Neural crest cell (in vitro differentiated cells): ENCODE data around the gene ZNF223. TPM values are rescaled to one million over a fixed set of nuclear protein-coding genes. Genes with fewer than 3 reads are reported as not detected.

ENCODE experiments used
- DNase-seq: peaks from one replicate; pipeline ENCODE4 v3.0.0; 2021; ENCODE audit warnings: low read depth, mixed read lengths, low spot score
- H3K27ac Mint-ChIP-seq: one replicate; pipeline ENCODE4 v1.8.0; 2021; ENCODE audit warnings: mild to moderate bottlenecking, mixed read lengths; ENCODE audit not compliant: unreplicated experiment
- H3K27me3 Mint-ChIP-seq: 2 replicates; pipeline ENCODE4 v1.8.0; 2021; ENCODE audit warnings: low read depth, mild to moderate bottlenecking, mixed read lengths
- H3K36me3 Mint-ChIP-seq: 2 replicates; pipeline ENCODE4 v1.8.0; 2021; ENCODE audit warnings: low read depth, mild to moderate bottlenecking, mixed read lengths
- H3K4me1 Mint-ChIP-seq: 2 replicates; pipeline ENCODE4 v1.8.0; 2021; ENCODE audit warnings: mixed read lengths
- H3K4me3 Mint-ChIP-seq: one replicate; pipeline ENCODE4 v1.8.0; 2021; ENCODE audit warnings: mild to moderate bottlenecking, mixed read lengths
- H3K9me3 Mint-ChIP-seq: 2 replicates; pipeline ENCODE4 v1.8.0; 2021; ENCODE audit warnings: mixed read lengths
- CTCF ChIP-seq: fragments of 200-600 bp; sonication (generic); conservative IDR thresholded peaks from 2 replicates; pipeline ENCODE4 v1.5.0; 2021; ENCODE audit warnings: antibody characterized with exemption, mild to moderate bottlenecking
- total RNA-seq: library from RNA; stranded (reverse); gene quantifications from 2 replicates; pipeline ENCODE4 v1.2.1, GENCODE V29; 2021

ZNF223 gene
- total RNA-seq, 1 donor from 2014 or later = 7.6 TPM

GRCh38 chr19:44007473-44007872 is 44.4 kb upstream of the ZNF223 start:
- Mint-ChIP-seq H3K27me3 (no peaks in the 10 kb centered on the region), H3K4me1 (peaks cover 12% of the 10 kb centered on the region), H3K27ac (no peak overlapping the region), H3K36me3 (peaks cover 68% of the 10 kb centered on the region), H3K4me3 (peak overlapping the region; percentile 48), H3K9me3 (peaks cover 35% of the 10 kb centered on the region)
- DNase-seq = no peak
- no peak for TF ChIP-seq CTCF

GRCh38 chr19:44010468-44010867 is 41.4 kb upstream of the ZNF223 start:
- Mint-ChIP-seq H3K9me3 (peaks cover 47% of the 10 kb centered on the region), H3K27me3 (no peaks in the 10 kb centered on the region), H3K4me1 (no peaks in the 10 kb centered on the region), H3K4me3 (no peak overlapping the region), H3K27ac (no peak overlapping the region), H3K36me3 (peaks cover 74% of the 10 kb centered on the region)
- no peak for TF ChIP-seq CTCF
- no peak for DNase-seq

GRCh38 chr19:44019498-44019897 is 32.3 kb upstream of the ZNF223 start:
- Mint-ChIP-seq H3K27me3 (peaks cover 39% of the 10 kb centered on the region), H3K36me3 (peaks cover 6% of the 10 kb centered on the region), H3K4me3 (no peak overlapping the region), H3K4me1 (peaks cover under 1% of the 10 kb centered on the region), H3K9me3 (peaks cover 14% of the 10 kb centered on the region), H3K27ac (no peak overlapping the region)
- no peak for DNase-seq
- TF ChIP-seq CTCF = no peak

- Mint-ChIP-seq H3K27me3 (peaks cover 39% of the 10 kb centered on the region), H3K4me1 (peaks cover 17% of the 10 kb centered on the region), H3K27ac (no peak overlapping the region), H3K4me3 (no peak overlapping the region), H3K9me3 (peaks cover 11% of the 10 kb centered on the region), H3K36me3 (peaks cover 14% of the 10 kb centered on the region)
- DNase-seq = no peak
- TF ChIP-seq CTCF = no peak
Observed at GRCh38 chr19:44021221-44021620, 30.6 kb upstream of the ZNF223 start.

- peaks cover 23% of the 10 kb centered on the region for H3K4me1 Mint-ChIP-seq
- peaks cover 45% of the 10 kb centered on the region for H3K36me3 Mint-ChIP-seq
- H3K27me3 Mint-ChIP-seq = peaks cover 32% of the 10 kb centered on the region
- H3K9me3 Mint-ChIP-seq = peaks cover 21% of the 10 kb centered on the region
- peak overlapping the region; percentile 91 for H3K27ac Mint-ChIP-seq
- no peak for DNase-seq
- H3K4me3 Mint-ChIP-seq = peak overlapping the region; percentile 94
- no peak for TF ChIP-seq CTCF
Observed at GRCh38 chr19:44024900-44025216, 27.0 kb upstream of the ZNF223 start.
